ENCODE results near the gene SARDH.

DNA sequence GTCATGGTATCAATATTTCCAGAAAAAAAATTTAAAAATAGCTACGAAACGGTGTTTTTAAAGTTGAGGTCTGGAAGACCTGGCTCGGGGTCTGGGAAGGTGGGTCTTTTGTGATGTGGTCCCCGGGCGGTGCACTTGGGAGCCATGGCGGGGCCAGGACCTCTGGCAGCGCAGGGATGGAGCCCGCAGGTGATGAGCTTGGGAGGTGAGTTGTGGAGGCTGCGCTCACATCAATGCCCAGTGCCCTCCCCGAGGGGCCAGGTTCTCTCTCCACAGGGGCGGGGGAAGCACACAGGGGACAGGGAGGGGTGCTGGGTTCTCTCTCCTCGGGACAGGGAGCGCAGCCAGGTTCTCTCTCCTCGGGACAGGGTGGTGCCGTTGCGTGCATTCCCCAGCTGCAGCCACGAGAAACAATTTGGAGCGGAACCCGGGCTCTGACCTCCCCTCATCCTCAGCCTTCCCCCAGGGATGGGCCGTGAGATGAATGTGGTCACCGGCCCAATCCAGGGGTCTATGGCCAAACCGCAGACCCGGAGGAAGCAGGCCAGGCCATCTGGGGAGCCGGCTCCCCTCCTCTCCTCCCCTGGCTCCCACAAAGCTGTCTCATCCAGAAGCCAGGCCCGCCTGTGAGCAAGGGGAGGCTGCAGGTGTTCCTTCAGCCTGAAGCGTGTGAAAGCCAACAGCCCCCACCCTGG, 76.2 kb downstream of the SARDH start:
- TF ChIP-seq, protein P1, sequence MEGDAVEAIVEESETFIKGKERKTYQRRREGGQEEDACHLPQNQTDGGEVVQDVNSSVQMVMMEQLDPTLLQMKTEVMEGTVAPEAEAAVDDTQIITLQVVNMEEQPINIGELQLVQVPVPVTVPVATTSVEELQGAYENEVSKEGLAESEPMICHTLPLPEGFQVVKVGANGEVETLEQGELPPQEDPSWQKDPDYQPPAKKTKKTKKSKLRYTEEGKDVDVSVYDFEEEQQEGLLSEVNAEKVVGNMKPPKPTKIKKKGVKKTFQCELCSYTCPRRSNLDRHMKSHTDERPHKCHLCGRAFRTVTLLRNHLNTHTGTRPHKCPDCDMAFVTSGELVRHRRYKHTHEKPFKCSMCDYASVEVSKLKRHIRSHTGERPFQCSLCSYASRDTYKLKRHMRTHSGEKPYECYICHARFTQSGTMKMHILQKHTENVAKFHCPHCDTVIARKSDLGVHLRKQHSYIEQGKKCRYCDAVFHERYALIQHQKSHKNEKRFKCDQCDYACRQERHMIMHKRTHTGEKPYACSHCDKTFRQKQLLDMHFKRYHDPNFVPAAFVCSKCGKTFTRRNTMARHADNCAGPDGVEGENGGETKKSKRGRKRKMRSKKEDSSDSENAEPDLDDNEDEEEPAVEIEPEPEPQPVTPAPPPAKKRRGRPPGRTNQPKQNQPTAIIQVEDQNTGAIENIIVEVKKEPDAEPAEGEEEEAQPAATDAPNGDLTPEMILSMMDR (IDR thresholded peaks at IDR 0.05): no peak
- TF ChIP-seq POLR2A (IDR thresholded peaks at IDR 0.05): no peak
